ENCODE data around the gene GPR18.
"Not testable (repeated sequence)": the region's sequence is repeated elsewhere in the genome, so short reads cannot be mapped to it uniquely, and the experiment has no call there.

GPR18 gene

DNA sequence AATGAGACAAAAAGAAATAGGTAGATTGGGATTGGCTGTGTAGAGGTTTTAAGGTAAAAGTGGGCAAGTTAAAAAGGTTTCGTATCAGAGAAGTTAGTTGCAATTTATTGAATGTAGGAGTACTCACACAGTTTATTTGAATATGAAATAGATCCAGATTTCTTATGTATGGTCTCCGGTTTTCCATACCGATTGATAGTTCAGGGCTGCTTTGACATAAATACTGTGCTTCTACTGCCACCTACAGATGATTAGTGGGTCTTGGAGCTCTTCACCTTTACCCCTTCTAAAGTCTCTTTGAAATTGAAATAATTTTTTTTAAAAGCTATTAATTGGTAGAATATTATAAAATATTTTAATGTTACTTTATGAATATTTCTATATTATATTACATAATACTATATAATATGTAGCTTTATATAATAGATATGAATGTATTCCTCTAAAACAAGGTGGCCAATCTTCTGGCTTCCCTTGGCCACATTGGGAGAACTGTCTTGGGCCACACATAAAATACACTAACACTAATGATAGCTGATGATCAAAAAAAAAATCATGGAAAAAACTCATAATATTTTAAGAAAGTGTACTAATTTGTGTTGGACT lies 7.7 kb upstream of the GPR18 start:
- DNase-seq: peak; percentile 60 to 65

- DNase-seq: no peak
These were observed 7.1 kb upstream of the GPR18 start for GRCh38 chr13:99265162-99265800.

DNA sequence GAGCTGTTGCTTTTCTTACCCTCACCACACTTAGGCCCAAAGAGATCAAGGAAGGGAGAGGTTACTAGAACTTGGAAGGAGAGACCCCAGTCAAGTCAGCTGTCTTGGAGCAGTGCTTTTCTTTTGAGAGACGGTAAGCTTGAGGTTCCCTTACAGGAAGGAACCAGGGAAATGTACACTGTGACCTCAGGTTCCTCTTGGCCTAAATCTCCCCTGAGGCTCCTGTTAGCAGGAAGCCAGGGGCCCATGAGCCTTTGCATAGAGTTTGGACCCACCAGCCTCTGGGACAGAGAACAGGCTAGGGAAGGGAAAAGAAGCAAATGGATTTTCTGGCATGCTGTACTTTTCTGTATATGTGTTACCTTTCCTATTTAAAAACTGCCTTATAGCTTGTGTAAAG lies 5.9 kb upstream of the GPR18 start:
- no peak for DNase-seq

GRCh38 chr13:99263126-99263785 lies 5.1 kb upstream of the GPR18 start:
- DNase-seq: no peak

- no peak for DNase-seq
These were observed 2.9 kb upstream of the GPR18 start for GRCh38 chr13:99261059-99261458.

DNA sequence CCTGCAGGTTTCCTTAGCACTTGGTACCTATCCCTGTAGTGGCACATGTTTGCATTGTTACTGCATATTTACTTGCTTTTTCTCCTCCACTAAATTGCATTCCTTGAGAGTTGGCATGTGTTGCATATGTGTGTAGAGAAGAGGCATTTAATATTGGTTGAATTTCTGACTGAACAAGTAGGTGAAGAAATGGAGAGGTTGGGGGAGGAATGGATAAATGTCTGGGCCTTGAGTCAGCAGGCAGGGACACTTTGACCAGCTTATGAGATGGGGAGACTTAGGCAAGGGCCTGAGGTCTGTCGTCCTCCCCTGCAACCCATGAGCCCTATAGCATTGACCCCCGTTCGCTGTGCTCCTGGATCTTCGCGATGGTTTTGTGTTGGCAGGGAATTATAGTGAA lies 2.0 kb upstream of the GPR18 start:
- no peak for DNase-seq

GRCh38 chr13:99258946-99259345 lies 767 bp upstream of the GPR18 start:
- no peak for DNase-seq

DNA sequence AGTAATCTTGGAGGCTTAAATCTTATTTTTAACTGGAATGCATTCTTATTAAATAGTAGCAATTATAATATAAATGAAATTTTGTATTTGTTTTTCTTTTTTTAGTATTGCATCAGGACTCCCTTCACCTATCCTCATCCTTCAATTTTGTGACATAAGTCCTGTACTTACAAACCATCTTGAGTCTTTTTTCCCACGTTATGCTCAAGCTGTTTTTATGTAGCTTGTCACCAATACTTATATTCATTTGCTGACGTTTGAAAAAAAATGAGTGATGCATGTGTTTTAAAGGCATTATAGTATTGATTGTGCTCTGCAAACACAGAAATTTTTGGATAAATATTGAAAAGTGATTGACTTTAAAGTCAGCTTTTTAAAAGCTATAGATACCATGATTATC lies 888 bp downstream of the GPR18 start:
- no peak for DNase-seq

DNA sequence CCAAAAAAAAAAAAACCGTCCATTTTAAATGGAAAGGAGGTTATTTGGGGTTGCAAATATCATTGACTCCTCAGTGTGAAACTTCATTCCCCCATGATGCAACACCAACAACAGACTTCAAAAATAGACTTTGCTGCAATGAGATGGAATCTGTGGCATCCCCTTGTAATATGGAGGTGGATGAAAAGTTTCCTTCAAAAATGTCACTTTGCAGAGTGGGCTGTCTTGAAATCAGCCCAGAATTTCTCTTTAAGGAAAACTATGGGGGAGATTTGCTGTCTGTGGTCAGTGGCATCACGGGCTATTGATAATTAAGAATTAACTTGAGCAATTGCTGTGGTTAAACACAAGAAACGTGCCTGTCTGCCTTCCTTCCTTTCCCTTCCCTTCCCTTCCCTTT lies 1.5 kb downstream of the GPR18 start:
- no peak for DNase-seq

GRCh38 chr13:99256283-99256682 lies 1.9 kb downstream of the GPR18 start:
- DNase-seq: no peak

DNA sequence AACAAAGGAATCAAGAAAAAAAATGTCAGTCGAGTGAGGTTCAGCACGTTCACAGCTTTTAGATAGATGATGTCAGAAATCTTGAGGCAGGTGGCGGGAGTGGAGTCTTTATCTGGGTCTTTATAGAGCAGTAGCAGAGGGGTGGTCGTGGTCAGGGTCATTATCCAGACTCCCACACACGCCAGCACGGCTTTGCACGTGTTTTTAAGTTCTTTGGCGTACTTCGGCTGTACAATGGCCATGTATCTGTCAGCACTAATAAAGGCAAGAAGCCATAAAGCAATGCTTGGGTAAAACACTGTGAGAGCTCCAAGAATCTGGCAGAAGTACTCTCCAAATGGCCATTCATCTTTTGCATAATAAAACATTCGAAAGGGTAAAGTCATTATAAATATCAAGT lies 2.9 kb downstream of the GPR18 start:
- no peak for DNase-seq

DNA sequence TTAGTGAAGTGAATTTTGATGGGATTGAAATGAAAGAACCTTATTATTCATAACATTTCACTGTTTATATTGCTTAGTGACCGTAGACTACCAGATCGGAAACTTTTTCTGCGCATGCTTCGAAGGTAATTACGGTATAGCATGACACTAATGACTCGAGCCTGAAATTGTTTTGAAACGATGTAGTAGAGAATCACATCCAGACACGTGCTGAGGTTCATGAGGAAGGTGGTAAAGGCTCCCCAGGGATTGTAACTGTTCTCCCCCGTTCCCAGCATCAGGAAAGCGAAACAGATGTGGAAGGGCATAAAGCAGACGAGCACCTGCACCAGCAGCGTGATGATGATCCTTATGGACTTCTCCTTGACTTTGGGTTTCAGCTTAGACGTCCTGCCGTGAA lies 3.3 kb downstream of the GPR18 start:
- no peak for DNase-seq

GRCh38 chr13:99251921-99252320 lies 6.3 kb downstream of the GPR18 start:
- DNase-seq: no peak

DNA sequence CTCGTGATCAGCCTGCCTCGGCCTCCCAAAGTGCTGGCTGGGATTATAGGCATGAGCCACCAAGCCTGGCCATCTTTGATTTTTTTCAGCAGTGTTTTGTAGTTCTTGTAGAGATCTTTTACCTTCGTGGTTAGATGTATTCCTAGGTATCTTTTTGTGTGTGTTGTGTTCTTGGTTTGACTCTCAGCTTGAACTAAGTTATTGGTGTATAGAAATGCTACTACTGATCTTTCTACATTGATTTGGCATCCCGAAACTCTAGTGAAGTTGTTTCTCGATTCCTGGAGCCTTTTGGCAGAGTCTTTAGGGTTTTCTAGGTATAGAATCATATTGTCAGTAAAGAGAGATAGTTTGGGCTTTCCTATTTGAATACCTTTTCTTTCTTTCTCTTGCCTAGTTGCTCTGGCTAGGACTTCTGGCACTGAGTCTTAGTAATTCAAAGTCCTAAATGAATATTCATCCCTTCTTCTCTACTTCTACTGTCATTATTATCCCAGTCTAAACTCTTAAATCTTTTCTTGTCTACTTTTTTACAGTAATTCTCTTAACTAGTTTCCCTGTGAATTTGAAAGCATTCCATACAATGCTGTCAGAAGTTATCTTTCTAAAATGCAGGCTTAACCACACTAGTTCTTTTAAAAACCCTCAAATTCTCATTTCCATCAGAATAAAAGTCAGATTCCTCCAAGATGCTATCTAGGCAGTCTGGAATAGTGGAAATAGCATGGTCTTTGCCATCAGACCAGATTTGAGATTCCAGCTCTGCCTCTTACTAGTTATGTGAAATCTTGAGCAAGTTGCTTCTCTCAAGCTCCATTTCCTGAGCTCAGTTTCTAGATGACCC lies 7.0 kb downstream of the GPR18 start:
- DNase-seq: no peak

DNA sequence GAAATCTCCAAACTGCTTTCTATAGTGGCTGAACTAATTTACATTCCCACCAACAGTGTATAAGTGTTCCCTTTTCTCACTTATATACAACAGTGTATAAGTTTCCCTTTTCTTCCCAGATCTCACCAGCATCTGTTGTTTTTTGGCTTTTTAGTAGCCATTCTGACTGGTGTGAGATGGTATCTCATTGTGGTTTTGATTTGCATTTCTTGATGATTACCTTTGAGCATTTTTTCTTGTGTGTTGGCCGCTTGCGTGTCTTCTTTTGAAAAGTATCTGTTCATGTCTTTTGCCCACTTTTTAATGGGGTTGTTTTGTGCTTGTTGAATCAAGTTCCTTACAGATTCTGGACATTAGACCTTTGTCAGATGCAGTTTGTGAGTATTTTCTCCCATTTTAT lies 8.6 kb downstream of the GPR18 start:
- not testable (repeated sequence) for DNase-seq

DNA sequence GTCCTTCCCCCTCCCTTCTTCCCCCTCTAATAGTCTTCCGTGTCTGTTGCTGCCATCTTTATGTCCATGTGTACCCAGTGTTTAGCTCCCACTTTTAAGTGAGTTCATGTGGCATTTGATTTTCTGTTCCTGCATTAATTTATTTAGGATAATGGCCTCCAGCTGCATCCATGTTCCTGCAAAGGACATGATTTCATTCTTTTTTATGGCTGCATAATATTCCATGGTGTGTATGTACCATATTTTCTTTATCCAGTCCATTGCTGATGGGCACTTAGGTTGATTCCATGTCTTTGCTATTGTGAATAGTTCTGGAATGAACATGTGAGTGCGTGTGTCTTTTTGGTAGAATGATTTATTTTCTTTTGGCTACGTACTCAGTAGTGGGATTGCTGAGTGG lies 9.0 kb downstream of the GPR18 start:
- DNase-seq: not testable (repeated sequence)

DNA sequence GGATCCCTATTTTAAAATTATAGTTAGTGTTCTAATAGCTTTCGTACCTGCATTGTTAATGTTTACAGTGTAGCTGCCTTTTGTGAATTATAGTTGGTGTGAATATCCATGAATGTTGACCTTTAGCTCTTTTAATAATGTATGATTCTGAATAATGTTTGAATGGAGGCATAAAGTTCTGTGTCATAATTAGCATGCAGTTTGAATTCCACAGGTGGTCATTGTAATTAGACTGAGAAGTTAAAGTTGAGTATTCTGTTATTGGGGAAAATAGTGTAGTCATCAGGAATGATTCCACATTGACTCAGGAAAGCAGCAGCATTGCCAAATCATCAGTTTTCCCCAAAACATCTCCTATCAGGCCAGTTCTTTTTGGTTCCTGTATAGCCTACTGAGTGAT lies 12.1 kb downstream of the GPR18 start:
- no peak for DNase-seq

GRCh38 chr13:99237981-99238662 lies 20.1 kb downstream of the GPR18 start:
- DNase-seq: no peak

DNA sequence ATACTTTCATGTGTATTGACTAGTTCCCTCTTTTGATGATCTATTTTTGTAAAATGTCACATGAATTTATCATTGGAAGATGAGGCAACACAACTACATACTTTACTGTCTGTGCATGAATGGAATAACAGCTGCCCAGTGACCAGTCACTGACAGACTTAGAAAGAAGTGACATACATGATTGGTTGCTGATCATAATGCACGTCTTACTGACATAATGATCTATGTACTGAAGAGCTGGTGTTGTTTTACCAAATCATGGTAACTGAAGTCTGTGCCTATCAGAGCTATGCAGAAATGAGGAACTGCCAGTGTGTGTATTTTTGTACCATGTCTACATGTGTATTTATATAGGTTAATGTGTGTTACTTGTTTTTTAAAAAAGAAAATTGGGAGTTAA lies 26.5 kb downstream of the GPR18 start:
- no peak for DNase-seq

- DNase-seq: no peak
These were observed 27.2 kb downstream of the GPR18 start for GRCh38 chr13:99230991-99231390.

- DNase-seq: not testable (repeated sequence)
These were observed 27.6 kb downstream of the GPR18 start for GRCh38 chr13:99230588-99230987.

DNA sequence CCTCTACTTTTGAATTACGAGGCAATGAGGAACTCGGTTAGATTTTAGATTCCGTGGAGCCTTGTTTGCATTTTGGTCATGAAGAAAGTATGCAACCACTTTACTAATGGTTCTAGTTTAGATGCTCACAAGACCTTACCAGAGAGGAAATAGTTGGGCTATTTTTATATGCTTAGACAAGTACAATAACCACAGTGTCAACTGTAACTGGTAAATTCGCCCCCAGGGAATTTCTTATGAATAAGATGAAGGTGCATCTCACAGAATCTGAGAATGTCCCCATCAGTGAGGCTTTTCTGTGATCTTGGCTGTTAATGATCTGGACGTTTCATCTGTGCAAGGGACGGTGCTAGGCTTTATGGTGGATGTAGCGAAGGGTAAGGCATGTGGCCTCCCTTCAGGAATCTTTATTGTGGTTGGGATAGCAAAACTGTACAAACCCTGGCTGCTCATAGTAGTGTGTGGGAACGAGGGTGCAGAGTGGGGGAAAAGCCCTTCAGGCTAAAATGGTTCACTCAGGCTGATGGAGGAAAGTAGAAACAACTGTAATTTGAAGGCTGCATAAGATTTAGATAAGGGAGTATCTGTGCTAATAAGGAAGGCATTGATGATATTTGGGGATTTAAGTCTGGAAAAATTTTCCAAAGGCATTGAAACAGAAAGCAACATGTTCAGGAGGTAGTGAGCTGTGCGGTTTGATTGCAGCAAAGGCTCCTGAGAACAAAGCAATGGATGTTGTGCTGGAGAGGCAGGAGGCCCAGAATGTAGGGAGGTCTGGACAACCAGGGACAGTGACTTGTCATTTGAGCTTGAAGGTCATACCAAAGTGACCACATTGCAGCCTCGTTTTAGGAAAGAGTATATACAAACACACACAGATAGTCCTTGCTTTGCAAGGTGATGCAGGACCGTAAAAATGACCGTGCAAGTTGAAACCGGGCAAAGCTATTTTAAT lies 29.2 kb downstream of the GPR18 start:
- no peak for DNase-seq

Data from SHP77 (cell line).